Activated CD8-positive, alpha-beta memory T cell treated with anti-CD3 and anti-CD28 coated beads for 24 hours (primary cell): ENCODE data around the gene ALG11.
"Not testable (repeated sequence)": the region's sequence is repeated elsewhere in the genome, so short reads cannot be mapped to it uniquely, and the experiment has no call there.

Experiments
- DNase-seq: peaks from one replicate; pipeline ENCODE4 v3.0.0-alpha.2; 2020

The ALG11 gene

DNA sequence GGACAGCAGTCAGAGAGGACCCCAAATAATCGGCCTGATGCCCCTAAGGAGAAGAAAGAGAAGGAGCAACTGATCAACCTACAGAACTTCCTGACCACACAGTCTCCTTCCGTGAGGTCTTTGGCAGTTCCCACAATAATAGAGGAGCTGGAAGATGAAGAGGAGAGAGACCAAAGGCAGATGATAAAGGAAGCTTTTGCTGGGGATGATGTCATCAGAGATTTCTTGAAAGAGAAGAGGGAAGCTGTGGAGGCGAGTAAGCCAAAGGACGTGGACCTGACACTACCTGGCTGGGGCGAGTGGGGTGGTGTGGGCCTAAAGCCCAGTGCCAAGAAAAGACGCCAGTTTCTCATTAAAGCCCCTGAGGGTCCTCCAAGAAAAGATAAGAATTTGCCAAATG, 18.2 kb downstream of the ALG11 start:
- not testable (repeated sequence) for DNase-seq

DNA sequence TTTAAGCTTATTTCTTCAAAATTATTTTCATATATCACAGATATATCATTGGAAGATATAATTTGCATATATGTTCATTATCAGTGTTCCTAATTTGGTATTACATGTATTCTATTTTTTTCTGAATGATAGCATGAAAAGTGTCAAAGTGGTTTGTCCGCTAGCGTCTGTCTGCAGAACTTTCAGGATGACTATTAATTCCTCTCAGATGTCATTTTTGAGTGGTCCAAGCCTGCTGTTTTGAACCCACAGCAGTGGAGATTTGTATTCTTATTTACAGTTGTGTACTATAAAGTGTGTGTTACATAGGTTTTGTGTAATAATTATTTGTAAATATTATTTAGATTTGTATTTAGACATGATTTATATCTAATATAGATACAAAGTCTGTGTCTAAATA, 20.8 kb downstream of the ALG11 start:
- no peak for DNase-seq

DNA sequence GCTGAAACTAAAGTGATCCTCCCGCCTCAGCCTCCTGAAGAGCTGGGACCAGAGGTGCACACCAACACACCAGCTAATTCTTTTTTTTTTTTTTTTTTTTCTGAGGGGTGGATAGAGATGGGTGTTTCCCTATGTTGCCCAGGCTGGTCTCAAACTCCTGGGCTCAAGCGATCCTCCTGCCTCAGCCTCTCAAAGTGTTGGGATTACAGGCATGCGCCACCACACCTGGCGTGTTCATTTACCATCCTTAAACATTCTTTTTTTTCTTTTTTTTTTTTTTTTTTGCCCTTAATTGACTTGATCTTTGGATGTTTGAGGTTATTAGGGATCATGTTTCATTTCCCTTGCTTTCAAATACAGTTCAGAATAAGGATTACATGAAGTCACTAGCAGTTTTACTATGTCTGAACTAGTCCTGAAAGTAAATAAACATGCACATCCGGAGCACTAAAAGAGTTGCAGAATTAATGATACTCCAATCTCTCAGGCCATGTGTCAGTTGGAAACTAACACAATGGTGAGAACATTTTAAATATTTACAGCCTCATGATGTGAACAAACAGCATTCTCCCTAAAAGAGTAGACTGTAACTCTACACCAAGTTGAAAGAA, 22.5 kb downstream of the ALG11 start:
- no peak for DNase-seq

DNA sequence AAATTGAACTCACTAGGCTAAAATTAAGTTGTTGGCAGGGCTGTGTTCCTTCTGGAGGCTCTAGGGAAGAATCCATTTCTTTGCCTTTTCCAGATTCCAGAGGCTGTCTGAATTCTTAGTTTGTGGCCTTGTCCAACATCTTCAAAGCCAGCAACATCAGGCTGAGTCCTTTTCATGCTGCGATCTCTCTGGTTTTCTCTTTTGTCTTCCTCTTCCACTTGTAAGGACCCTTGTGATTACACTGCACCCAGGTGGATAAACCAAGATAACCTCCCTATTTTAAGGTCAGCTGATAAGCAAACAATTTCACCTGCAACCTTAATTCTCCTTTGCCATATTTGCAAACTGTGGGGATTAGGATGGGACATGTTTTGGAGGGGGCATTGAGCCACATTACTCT, 23.8 kb downstream of the ALG11 start:
- DNase-seq = no peak

DNA sequence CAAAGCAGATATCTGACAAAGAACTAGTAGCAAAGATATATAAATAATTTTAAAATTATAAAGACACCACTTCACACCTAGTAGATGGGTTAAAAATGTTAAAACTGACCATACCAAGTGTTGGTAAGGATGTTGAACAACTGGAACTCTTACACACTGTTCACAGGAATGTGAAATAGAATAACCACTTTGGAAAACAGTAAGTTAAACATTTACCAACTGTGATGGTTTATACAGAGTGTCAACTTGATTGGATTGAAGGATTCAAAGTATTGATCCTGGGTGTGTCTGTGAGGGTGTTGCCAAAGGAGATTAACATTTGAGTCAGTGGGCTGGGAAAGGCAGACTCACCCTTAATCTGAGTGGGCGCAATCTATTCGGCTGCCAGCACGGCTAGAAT, 31.5 kb downstream of the ALG11 start:
- DNase-seq = no peak

DNA sequence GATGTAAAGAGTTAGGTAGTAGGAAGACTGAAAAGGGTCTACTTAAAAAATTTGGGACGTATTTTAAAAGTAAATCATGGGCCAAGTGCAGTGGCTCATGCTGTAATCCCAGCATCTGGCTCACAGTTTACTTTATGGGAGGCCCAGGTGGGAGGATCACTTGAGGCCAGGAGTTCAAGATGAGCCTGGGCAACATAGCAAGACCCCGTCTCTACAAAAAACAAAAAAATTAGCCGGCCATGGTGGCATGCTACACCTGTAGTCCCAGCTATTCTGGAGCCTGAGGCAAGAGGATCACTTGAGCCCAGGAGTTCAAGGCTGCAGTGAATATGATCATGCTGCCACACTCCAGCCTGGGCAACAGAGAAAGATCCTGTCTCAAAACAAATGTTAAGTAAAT, 35.3 kb downstream of the ALG11 start:
- DNase-seq = no peak

DNA sequence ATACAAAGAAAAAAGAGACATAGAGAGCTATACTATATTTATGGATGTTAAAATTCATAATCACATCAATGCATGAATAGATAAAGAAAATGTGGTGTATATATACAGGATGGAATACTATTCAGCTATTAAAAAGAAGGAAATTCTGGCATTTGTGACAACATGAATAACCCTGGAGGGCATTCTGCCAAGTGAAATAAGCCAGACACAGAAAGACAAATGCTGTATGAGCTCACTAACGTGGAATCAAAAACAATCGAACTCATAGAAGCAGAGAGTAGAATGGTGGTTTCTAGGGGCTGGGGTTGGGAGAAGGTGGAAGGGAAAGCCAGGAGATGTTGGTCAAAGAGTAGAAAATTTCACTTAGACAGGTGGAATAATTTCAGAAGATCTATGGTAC, 36.3 kb downstream of the ALG11 start:
- no peak for DNase-seq

DNA sequence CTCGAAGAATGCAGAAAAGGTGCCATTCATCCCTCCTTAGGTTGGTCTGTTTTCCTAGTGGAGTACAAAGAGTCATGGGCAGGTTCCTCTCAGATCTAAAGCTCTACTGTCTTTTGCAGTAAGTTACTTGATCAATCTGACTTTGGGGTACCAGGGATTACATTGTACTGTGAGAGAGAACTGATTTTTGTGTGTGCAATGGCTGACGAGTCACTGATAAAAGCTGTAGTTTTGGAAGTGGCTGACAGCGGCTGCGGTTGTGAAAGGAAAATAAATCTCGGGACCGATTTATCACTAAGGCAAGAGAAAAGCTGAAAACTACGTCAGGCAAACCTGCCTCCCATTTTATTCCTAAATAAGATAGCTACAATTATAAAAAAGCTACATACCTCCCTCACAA, 39.2 kb downstream of the ALG11 start:
- DNase-seq = no peak

DNA sequence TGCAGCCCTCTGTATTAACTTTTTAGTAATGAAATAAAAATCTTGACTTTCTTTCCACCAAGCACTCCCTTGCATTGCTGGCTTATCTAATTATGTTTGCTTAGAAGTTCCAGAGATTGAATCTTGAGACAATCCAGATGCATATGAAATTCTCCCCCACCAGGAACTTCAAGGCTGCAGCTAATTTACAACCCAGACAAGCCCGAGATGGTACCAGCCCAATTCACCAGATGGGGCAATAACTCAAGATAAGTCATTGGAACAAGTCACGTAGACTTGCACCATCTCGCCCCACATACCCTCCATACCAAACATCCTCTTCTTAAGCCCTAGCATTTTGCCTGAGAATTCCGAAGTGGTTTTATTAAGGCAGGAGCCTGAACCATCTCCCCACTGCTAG, 41.3 kb downstream of the ALG11 start:
- no peak for DNase-seq

DNA sequence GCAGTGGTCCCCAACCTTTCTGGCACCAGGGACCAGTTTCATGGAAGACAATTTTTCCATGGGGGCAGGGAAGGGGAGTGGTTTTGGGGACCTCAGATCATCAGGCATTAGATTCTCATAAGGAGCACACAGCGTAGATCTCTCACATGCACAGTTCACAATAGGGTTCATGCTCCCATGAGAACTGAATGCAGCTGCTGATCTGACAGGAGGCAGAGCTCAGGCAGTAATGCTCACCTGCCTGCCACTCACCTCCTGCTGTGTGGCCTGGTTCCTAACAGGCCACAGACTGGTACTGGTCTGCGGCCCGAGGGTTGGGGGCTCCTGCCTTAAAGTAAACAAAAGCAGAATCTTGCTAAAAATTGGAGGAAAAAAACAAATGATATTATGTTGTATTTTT, 48.9 kb downstream of the ALG11 start:
- DNase-seq = not testable (repeated sequence)

DNA sequence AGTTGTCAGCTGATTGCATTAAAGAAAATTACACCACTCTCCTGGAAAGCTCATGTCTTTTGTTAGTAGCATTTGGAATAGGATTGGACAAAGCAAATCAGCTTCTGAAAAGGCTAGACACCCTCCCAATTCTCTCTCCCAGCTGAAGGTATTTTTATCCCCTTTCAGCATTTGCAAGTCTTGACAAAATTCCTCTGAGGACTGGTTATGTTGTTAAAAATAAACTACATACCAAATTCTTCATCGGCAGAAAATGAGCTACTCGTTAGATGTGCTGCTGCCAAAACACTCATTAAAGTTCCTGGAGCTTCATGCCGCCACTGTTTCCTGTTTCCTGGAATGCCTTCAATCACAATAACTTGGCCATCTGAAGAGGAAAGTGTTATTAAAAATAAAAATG, 49.4 kb downstream of the ALG11 start:
- no peak for DNase-seq

DNA sequence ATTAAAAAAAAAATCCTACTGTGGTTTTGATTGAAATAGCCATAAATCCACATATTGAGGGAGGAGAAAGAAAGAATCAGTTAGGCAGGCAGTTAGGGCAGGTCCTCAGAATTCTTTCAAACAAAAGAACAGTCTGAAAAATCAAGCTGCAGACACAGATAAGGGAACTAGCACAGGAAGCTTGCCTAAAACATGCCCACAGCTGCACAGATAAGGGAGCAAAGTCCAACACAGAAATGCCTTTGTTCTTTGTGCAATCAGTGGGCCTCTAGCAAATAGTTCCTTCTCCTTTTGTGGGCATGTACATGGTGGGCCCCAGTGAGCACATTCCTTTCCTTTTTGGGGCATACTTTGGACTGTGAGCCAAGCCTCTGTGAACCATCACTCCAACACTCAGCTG, 55.0 kb downstream of the ALG11 start:
- DNase-seq = no peak

DNA sequence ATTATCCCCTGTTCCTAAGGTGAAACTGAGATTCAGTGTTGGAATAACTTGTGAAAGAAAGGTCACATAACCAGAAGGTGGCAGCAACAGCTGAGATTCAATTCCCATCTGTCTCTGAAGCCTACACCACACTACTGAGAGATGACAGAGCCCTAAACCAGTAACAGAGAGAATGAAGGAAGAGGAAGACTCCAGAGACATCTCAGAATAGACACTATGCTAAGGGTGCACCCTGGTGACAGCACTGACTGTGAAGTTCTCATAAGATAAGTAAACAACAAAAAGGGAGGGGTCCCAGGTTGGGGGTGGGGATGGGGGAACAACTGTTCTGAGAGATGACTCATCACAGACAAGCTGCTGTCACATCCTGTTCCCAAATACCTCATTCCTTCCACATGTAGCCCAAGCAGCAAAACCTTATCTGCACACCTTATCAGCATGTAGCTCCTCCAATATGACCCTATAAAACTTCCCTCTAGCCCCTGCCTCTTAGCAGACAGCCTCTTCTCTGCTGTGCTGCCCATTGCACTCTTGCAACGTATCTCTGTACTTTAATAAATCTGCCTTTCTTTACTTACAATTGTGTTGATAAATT, 58.8 kb downstream of the ALG11 start:
- no peak for DNase-seq
